SH-SY5Y (cell line): ENCODE results near the gene ABHD12.

ENCODE experiments used
- GATA2 ChIP-seq: IDR thresholded peaks from 2 replicates; pipeline ENCODE4 v1.6.1; 2011; ENCODE audit warnings: mild to moderate bottlenecking, low read depth, low read length
- GATA3 ChIP-seq: IDR thresholded peaks from 2 replicates; pipeline ENCODE4 v1.6.1; 2011; ENCODE audit warnings: low read depth, mild to moderate bottlenecking, low read length, moderate library complexity

The ABHD12 gene

DNA sequence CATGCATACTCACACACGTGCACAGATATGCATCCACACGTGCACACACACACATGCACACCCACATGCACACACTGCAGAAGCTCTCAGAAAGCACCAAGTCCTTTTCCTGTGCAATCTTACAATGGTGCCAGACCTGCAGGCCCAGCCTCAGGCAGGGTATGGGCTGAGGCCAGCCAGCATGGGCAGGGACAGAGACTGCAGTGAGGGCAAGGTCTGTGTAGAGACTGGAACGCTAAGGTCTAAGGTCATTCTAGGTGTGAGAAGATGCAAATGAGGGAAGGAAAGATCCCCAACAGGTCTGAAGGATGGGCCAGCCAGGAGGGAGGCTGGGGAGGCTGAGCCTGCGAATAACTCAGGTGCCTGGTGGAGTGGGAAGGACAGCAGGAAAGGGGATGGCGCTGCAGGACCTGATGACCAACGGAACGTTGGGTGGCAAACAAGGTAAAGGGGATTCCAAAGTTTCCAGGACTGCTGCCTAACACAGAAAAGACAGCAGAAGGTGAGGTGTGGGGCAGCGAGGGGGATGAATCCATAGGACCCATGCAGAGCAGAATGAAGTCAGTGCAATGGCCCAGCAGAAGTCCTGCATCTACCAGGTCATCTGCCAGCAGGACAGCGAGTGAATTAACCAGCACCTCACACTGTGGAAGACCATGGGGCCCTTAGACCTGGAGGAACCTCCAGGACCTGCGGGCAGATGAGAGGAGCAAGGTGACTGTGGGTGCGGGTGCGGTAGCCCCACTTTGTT is 67.0 kb downstream of the ABHD12 start:
- TF ChIP-seq GATA3 = no peak
- TF ChIP-seq GATA2 = no peak

DNA sequence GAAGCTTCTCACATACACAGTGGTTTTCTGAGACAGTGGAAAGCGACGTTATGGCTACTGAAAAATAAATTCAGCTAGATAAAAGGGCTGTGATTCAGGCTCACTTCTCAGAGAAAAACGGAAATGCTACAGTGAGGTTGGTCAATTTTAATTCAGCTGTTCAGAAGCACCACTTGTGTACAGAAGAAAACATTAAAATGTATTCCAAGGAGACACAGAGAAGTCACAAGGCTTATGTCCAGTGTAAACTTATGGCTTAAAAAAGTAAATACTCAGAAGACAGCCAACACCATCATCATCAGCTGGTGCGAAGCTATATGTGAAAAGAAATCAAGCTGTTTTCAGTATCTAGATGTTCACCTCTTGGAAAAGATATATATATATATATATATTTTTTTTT is 68.6 kb downstream of the ABHD12 start:
- TF ChIP-seq GATA3 (no peak), GATA2 (no peak)

- TF ChIP-seq GATA3 = no peak
- TF ChIP-seq GATA2 = no peak
Measured at GRCh38 chr20:25321262-25321831, 69.3 kb downstream of the ABHD12 start.

DNA sequence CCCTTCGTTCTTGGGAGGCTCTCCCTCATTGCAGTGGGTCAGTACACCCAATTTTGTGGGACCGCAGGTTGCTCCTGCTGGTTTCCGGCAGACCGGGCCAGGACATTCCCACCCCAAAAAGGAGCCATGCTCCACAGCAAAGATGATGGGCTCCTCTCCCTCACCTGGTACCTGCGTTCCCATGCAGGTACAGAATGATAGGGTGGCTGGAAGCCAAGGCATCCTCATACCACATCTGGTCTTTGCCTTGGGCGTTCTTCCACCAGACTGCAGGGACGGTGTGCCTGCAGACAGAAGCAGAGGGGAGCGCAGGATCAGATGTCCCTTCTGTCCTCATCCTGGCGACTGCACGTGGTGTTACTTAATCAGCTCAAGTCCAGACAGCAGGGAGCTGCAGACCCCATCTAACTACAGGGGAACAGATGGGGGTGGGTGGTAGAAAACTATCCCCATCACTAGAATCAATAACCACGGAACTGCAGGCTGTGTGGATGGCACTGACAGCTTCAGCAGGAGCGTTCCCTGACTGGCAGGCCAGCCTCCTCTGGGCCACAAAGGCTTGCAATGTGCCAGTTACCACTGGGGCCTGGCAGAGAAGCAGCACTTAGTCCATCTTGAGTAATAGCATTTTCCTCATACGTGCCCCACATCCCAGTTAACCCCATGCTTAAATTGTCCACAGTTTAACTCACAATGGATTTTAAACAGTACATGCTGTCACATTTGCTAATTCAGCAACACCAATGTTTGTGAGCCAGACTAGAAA is 70.4 kb downstream of the ABHD12 start:
- TF ChIP-seq GATA3 (no peak), GATA2 (no peak)

DNA sequence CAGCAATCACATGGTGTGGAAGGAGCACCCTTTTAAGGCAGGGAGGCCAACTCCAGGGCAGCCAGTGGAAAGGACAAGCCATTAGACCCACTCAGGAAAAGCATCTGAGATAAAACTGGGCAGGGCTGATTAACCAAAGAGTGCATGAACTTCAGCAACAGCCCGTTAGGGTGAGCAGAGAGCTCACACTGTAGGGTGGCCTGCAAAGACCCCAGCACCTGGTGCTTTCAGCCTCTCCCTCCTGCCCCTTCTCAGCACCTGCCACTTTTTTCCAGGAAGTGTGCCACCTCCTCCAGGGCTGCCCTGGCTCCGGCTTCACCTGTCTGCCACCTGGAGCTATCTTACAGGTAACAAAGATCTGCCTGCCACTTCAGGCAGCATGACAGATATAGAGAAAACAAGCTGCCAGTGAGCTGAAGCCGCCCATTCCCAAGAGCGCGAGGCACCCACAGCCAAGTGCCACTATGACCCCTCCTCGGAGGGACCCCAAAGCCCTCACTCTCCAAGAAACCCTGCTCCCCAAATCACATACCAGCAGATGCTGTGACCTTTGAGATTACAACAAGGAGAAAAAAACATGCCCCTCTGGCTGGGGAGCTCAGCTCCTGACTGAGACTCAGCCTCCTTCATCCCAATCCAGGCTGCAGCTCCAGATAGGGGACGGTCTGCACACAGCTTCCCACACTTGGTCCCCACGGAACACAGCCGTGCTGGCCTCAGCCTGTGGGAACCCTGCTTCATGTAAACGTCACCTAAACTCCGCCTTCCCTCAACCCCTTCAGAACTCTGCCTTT is 71.2 kb downstream of the ABHD12 start:
- TF ChIP-seq GATA3 (no peak), GATA2 (no peak)

DNA sequence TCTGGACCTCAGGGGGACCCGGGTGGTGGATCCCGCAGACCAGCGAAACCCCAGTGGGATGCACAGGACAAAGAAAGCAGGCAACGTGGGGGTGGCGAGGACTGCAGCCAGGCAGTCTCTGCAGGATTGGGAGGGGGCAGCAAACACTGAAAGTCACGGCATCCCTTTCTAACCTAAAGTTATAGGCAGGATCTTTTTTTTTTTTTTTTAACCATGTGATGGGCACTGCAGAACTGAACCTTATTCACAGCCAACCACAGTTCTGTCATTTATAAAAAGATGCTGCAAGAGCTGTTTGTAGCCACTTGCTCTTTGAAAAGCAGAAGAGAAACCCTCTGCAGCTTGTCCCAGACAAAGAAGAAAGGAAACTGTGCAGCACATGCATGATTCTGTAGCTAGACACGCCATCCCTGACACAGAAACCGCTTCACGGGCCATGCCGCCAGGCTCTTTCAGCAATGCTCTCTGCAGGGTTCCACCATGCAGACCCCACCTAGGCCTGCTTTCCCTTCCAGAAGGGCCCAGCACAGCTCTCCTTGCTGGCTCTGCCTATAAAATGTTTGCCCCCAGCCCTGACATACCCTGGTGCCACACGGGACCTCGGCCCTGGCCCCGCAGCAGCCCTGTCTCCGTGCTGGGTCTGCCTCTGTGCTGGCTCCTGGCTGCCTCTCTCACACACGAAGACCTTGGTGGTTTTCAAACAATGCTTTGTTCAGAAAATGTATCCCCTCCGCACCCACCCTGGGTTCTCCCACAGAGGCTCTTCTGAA is 72.0 kb downstream of the ABHD12 start:
- TF ChIP-seq GATA3 (no peak), GATA2 (no peak)

DNA sequence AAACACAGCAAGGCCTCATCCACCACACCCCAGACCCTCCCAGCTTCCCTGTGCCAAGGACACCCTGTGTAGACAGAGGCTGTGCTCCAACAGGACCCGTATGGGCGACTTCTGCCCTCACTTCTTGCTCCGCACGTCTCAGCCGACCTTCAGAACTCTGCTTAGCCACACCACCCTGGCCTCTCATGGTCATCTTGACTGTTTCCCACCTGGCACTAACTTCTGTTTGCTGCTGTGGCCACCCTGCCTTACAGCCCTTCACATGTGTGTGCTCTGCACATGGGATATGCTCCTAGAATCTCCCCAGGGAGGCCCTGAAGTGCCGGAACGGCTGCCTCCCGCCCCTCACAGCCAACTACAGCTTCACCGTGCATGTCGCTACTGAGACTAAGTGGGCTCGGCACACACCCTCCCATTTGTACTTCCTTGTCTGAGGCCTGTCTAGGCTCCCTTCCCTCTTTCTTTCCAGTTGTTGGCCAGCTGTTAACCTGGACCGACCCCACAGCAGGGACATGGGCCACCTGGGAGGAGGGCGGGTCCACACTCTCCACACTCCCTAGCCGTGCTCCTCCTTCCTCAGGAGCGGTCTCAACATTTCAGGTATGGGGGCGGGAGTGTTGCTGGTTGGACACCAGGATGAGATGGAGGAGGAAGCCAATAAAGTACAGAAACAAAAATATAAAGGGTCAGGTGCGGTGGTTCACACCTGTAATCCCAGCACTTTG is 73.1 kb downstream of the ABHD12 start:
- no peak for TF ChIP-seq GATA2
- TF ChIP-seq GATA3 = no peak

GRCh38 chr20:25316506-25317190 is 74.0 kb downstream of the ABHD12 start:
- no peak for TF ChIP-seq GATA3
- TF ChIP-seq GATA2 = no peak

DNA sequence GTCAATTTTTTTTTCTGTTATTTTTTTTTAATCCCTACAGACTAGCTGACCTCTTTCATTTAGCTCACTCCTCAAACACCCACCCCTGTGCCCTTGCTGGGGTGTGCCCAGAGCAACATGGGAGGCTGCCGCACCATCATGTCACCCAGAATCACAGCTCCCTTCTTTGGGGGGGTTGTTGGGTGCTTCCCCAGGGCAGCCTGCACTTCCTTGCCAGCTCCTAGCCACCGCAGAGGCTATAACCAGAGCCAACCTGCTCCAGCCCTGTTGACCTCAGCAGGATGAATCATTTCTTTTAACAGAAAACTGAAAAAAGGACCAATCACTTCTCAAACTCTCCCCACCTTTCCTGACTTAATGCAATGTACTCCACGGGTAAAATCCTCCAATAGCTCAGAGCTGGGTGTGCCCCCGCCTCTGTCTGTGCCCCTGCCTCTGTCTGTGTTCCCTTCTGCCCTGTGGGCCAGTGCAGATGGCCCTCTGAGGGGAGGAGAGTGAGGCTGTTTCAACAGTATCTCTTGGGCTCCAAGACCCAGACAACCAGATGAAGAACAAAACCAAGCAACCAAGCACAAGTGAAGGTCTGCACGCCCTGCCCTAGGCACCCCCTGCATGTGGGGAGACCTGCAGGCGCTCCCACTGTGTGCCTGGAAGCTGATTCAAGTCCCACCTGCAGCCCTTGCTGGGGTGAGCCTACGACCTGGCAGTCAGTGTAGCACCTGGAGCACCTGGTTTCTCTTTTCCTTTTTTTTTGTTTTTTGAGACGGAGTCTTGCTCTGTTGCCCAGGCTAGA is 75.0 kb downstream of the ABHD12 start:
- TF ChIP-seq GATA2 (no peak), GATA3 (no peak)

DNA sequence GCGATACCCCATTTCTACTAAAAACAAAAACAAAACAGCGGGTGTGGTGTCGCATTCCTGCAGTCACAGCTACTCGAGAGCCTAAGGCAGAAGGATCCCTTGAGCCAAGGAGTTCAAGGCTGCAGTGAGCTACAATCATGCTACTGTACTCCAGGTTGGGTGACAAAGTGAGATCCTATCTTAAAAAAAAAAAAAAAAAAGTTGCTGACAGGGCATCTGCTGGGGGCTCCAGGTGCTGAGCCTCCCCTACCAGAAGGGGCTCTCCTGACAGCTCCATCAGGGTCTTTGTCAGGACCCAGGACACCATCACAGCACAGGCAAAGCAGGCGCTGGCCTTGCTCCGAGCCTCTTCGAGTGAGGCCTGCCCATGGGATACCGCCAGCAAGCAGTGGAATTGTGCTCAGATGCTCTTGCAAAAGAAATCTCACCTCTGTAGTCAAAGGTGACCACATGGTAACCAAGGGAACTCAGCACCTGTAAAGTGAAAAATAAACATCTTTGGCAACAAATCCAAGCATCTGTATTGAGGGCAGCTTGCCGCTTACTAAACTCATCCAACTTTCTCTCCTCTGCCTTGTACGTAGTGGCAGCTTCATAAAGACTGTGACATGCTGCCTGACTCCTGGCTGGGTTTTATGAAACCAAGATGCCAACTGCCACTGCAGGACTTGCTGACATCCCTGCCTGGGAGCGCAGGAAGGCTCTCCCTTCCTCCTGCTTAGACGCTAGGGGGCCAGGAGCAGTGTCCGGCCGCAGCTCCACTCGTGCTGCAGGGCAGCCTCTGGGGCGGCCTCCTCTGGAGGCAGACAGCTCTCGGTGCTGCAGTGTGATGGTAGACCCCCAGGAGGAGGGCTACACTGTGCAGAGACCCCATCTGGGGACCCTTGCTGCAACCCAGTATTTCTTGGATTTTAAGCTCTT is 75.9 kb downstream of the ABHD12 start:
- TF ChIP-seq GATA2 (no peak), GATA3 (no peak)

GRCh38 chr20:25313593-25313992 is 77.0 kb downstream of the ABHD12 start:
- TF ChIP-seq GATA3 (no peak), GATA2 (no peak)
